DMS53 treated with DMSO at 0.1 percent for 48 hours (cell line): ENCODE data around the gene TSPEAR.

Experiments used
- DNase-seq: peaks from one replicate; lab custom pipeline; 2025; ENCODE audit not compliant: unreplicated experiment; lab: John Stamatoyannopoulos, UW

The TSPEAR gene

GRCh38 chr21:44711327-44712202 is at the start of gene TSPEAR:
Gene TSPEAR (minus strand): TSS chr21:44711572. CDS start chr21:44711514, 58 bp downstream.
- DNase-seq, result peak; percentile 47

GRCh38 chr21:44760376-44760775 is 49.0 kb upstream of the TSPEAR start:
- DNase-seq, result no peak

- no peak for DNase-seq
Observed at GRCh38 chr21:44759628-44760285, 48.4 kb upstream of the TSPEAR start.

GRCh38 chr21:44758781-44759627 is 47.6 kb upstream of the TSPEAR start:
- DNase-seq, result no peak

- no peak for DNase-seq
Observed at GRCh38 chr21:44758141-44758561, 46.8 kb upstream of the TSPEAR start.

GRCh38 chr21:44757731-44758130 is 46.4 kb upstream of the TSPEAR start:
- no peak for DNase-seq

GRCh38 chr21:44756423-44757185 is 45.2 kb upstream of the TSPEAR start:
- no peak for DNase-seq

GRCh38 chr21:44755227-44755626 is 43.9 kb upstream of the TSPEAR start:
- no peak for DNase-seq

- no peak for DNase-seq
Observed at GRCh38 chr21:44753357-44753756, 42.0 kb upstream of the TSPEAR start.

- no peak for DNase-seq
Observed at GRCh38 chr21:44752671-44753235, 41.4 kb upstream of the TSPEAR start.

GRCh38 chr21:44751799-44752636 is 40.6 kb upstream of the TSPEAR start:
- DNase-seq, result no peak

- DNase-seq, result no peak
Observed at GRCh38 chr21:44751186-44751798, 39.9 kb upstream of the TSPEAR start.

GRCh38 chr21:44750675-44751025 is 39.3 kb upstream of the TSPEAR start:
- no peak for DNase-seq

GRCh38 chr21:44749759-44750674 is 38.6 kb upstream of the TSPEAR start:
- DNase-seq, result no peak

GRCh38 chr21:44749116-44749758 is 37.9 kb upstream of the TSPEAR start:
- no peak for DNase-seq

- no peak for DNase-seq
Observed at GRCh38 chr21:44748621-44749020, 37.2 kb upstream of the TSPEAR start.

- peak; percentile 31 for DNase-seq
Observed at GRCh38 chr21:44742418-44743153, 31.2 kb upstream of the TSPEAR start.
